HEK293T (cell line): ENCODE results near the gene ENTPD8.

Experiments used
- ARNT ChIP-seq: fragments of 450-650 bp; IDR thresholded peaks from 2 replicates; pipeline ENCODE4 v1.6.1; 2017; ENCODE audit warnings: mild to moderate bottlenecking
- BHLHE40 ChIP-seq: fragments of 450-650 bp; IDR thresholded peaks from 2 replicates; pipeline ENCODE4 v1.6.1; 2016; ENCODE audit warnings: mild to moderate bottlenecking, moderate library complexity, borderline replicate concordance
- CTBP1 ChIP-seq: fragments of 450-650 bp; IDR thresholded peaks from 2 replicates; pipeline ENCODE4 v1.6.1; 2016; ENCODE audit warnings: borderline replicate concordance
- ELF4 ChIP-seq: fragments of 450-650 bp; IDR thresholded peaks from 2 replicates; pipeline ENCODE4 v1.6.1; 2017; ENCODE audit warnings: antibody characterized with exemption
- FOXA1 ChIP-seq: fragments of 450-650 bp; IDR thresholded peaks from 2 replicates; pipeline ENCODE4 v1.6.1; 2016; ENCODE audit warnings: mild to moderate bottlenecking
- FOXK2 ChIP-seq: fragments of 450-650 bp; IDR thresholded peaks from 2 replicates; pipeline ENCODE4 v1.6.1; 2016; ENCODE audit warnings: mild to moderate bottlenecking
- FOXM1 ChIP-seq: fragments of 450-650 bp; IDR thresholded peaks from 2 replicates; pipeline ENCODE4 v1.6.1; 2017; ENCODE audit warnings: mild to moderate bottlenecking, borderline replicate concordance
- HDGF ChIP-seq: fragments of 450-650 bp; IDR thresholded peaks from 2 replicates; pipeline ENCODE4 v1.6.1; 2017; ENCODE audit warnings: antibody characterized with exemption, borderline replicate concordance
- LEF1 ChIP-seq: fragments of 450-650 bp; IDR thresholded peaks from 2 replicates; pipeline ENCODE4 v1.6.1; 2017; ENCODE audit warnings: mild to moderate bottlenecking, borderline replicate concordance
- NFRKB ChIP-seq: fragments of 450-650 bp; IDR thresholded peaks from 2 replicates; pipeline ENCODE4 v1.6.1; 2016; ENCODE audit warnings: mild to moderate bottlenecking, moderate library complexity
- SP1 ChIP-seq: fragments of 450-650 bp; IDR thresholded peaks from 2 replicates; pipeline ENCODE4 v1.6.1; 2017
- TARDBP ChIP-seq: fragments of 450-650 bp; IDR thresholded peaks from 2 replicates; pipeline ENCODE4 v1.6.1; 2016
- ZNF384 ChIP-seq: fragments of 450-650 bp; IDR thresholded peaks from 2 replicates; pipeline ENCODE4 v1.6.1; 2016
- TF ChIP-seq, protein P1 (sequence below): fragments of 450-650 bp; IDR thresholded peaks from 2 replicates; pipeline ENCODE4 v1.6.1; 2016

- TF ChIP-seq BHLHE40 (no peak), ELF4 (no peak), LEF1 (no peak), FOXK2 (no peak), FOXM1 (no peak), SP1 (no peak), HDGF (no peak), ARNT (no peak), ZNF384 (no peak), FOXA1 (no peak), TARDBP (no peak), NFRKB (no peak), CTBP1 (no peak)
- TF ChIP-seq, protein P1, sequence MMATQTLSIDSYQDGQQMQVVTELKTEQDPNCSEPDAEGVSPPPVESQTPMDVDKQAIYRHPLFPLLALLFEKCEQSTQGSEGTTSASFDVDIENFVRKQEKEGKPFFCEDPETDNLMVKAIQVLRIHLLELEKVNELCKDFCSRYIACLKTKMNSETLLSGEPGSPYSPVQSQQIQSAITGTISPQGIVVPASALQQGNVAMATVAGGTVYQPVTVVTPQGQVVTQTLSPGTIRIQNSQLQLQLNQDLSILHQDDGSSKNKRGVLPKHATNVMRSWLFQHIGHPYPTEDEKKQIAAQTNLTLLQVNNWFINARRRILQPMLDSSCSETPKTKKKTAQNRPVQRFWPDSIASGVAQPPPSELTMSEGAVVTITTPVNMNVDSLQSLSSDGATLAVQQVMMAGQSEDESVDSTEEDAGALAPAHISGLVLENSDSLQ = no peak
Measured at GRCh38 chr9:137439158-137439714, 1.9 kb downstream of the ENTPD8 start.
